Keratinocyte (primary cell): ENCODE data around the gene HOXB13. TPM values are rescaled to one million over a fixed set of nuclear protein-coding genes. Genes with fewer than 3 reads are reported as not detected.
A peak's percentile ranks its signal among the peaks of the same experiment; 100 is the strongest.

Experiments used
- DNase-seq: peaks from one replicate; pipeline ENCODE4 v3.0.0-alpha.2; 2011; ENCODE audit warnings: low read depth, missing footprints, low spot score
- FAIRE-seq: peaks from 2 replicates; lab custom pipeline; 2011; peaks lifted over from hg19 to GRCh38; lab: Jason Lieb, UNC
- H2AFZ ChIP-seq: 2 replicates; pipeline ENCODE4 v1.6.0; 2012; ENCODE audit warnings: low read length, control low read depth, inconsistent platforms; ENCODE audit not compliant: control insufficient read depth
- H3K27ac ChIP-seq: 2 replicates; pipeline ENCODE4 v1.5.1; 2011; ENCODE audit warnings: low read length; ENCODE audit not compliant: control insufficient read depth, insufficient read depth
- H3K27me3 ChIP-seq: 3 replicates; pipeline ENCODE4 v1.6.0; 2011; ENCODE audit warnings: low read length; ENCODE audit not compliant: control insufficient read depth, insufficient read depth; ENCODE audit errors: extremely low read depth
- H3K36me3 ChIP-seq, 2 experiments: 2 replicates in 1 of 2; 3 replicates in 1 of 2; pipeline ENCODE4 v1.5.1; 2011; ENCODE audit warnings: low read length in 2 of 2, mild to moderate bottlenecking in 1 of 2; ENCODE audit not compliant: control insufficient read depth in 2 of 2, insufficient read depth in 2 of 2; ENCODE audit errors: extremely low read depth in 1 of 2
- H3K4me1 ChIP-seq: 3 replicates; pipeline ENCODE4 v1.5.1; 2011; ENCODE audit warnings: low read length; ENCODE audit not compliant: control insufficient read depth, insufficient read depth; ENCODE audit errors: extremely low read depth
- H3K4me2 ChIP-seq: 3 replicates; pipeline ENCODE4 v1.6.0; 2011; ENCODE audit warnings: low read depth, low read length; ENCODE audit not compliant: control insufficient read depth, insufficient read depth; ENCODE audit errors: extremely low read depth
- H3K4me3 ChIP-seq, 3 experiments: fragments of 200-600 bp in 1 of 3; sonication (generic) in 1 of 3; 2 replicates in 2 of 3; 3 replicates in 1 of 3; pipeline ENCODE4 v1.5.1; 2011 to 2016; ENCODE audit warnings: low read length in 3 of 3, mild to moderate bottlenecking in 3 of 3, control low read depth in 2 of 3, inconsistent platforms in 1 of 3, low read depth in 1 of 3, mixed read lengths in 1 of 3, mixed run types in 1 of 3, moderate library complexity in 1 of 3; ENCODE audit not compliant: control insufficient read depth in 2 of 3, insufficient read depth in 2 of 3; ENCODE audit errors: extremely low read depth in 1 of 3
- H3K79me2 ChIP-seq: 2 replicates; pipeline ENCODE4 v1.6.0; 2012; ENCODE audit warnings: low read length; ENCODE audit not compliant: control insufficient read depth, insufficient read depth
- H3K9ac ChIP-seq: 3 replicates; pipeline ENCODE4 v1.6.0; 2011; ENCODE audit warnings: low read length; ENCODE audit not compliant: control insufficient read depth, insufficient read depth; ENCODE audit errors: extremely low read depth
- H3K9me1 ChIP-seq: 3 replicates; pipeline ENCODE4 v1.6.0; 2011; ENCODE audit warnings: low read length; ENCODE audit not compliant: control insufficient read depth, insufficient read depth; ENCODE audit errors: extremely low read depth
- H3K9me3 ChIP-seq: 2 replicates; pipeline ENCODE4 v1.5.1; 2012; ENCODE audit warnings: low read depth, low read length; ENCODE audit not compliant: control insufficient read depth
- H4K20me1 ChIP-seq: 3 replicates; pipeline ENCODE4 v1.6.0; 2011; ENCODE audit warnings: low read length; ENCODE audit not compliant: control insufficient read depth, insufficient read depth; ENCODE audit errors: extremely low read depth
- EZH2 ChIP-seq: IDR thresholded peaks from one replicate; pipeline ENCODE4 v1.6.1; 2012; ENCODE audit warnings: inconsistent platforms, mild to moderate bottlenecking, low read length, moderate library complexity
- dilution Hi-C: fragments of 300-500 bp; cut with MboI; formaldehyde crosslinking; loops from one replicate; pipeline ENCODE4 v1.7.0; 2020; ENCODE audit warnings: low sequenced_read_pairs; ENCODE audit not compliant: extremely low pct_ligation_motif_present
- polyA plus RNA-seq, 5 experiments: library from polyadenylated mRNA; depleted of rRNA in 3 of 5; stranded (reverse) in 3 of 5; stranded (forward) in 1 of 5; unstranded in 1 of 5; fragments of >200 nt; gene quantifications; 1 replicate in 1 of 5; 2 replicates in 3 of 5; 3 replicates in 1 of 5; pipeline versions ENCODE4 v1.2.1 to v1.2.3, GENCODE V29; 2011 to 2012; ENCODE audit warnings: missing spikeins in 2 of 5, low read depth in 1 of 5, low replicate concordance in 1 of 5
- TF ChIP-seq, protein P1 (sequence below), 3 experiments: IDR thresholded peaks in 1 of 3; conservative IDR thresholded peaks in 1 of 3; optimal IDR thresholded peaks in 1 of 3; 2 replicates in 2 of 3; 3 replicates in 1 of 3; pipeline versions ENCODE3 to v1.5.1; 2011; ENCODE audit warnings: low read length in 3 of 3, mild to moderate bottlenecking in 3 of 3, moderate library complexity in 2 of 3, control low read depth in 1 of 3, inconsistent platforms in 1 of 3; ENCODE audit not compliant: insufficient read depth in 2 of 3; ENCODE audit errors: extremely low read depth in 1 of 3

Gene HOXB13
- polyA plus RNA-seq, 1 donor (not counting 4 experiments of a cell fraction or from before 2014, with no cell fraction given), result not detected

- H3K9me3 ChIP-seq, result no peaks in the 10 kb centered on the region
- H3K27ac ChIP-seq, result no peak overlapping the region
- H4K20me1 ChIP-seq, result no peaks in the 10 kb centered on the region
- H3K79me2 ChIP-seq, result no peaks in the 10 kb centered on the region
- H3K9ac ChIP-seq, result no peak overlapping the region
- FAIRE-seq (no peak), DNase-seq (no peak)
- dilution Hi-C loops, result no loop called here
- H3K4me2 ChIP-seq, result no peak overlapping the region
- peak; percentile 86 for TF ChIP-seq EZH2
- TF ChIP-seq, protein P1, sequence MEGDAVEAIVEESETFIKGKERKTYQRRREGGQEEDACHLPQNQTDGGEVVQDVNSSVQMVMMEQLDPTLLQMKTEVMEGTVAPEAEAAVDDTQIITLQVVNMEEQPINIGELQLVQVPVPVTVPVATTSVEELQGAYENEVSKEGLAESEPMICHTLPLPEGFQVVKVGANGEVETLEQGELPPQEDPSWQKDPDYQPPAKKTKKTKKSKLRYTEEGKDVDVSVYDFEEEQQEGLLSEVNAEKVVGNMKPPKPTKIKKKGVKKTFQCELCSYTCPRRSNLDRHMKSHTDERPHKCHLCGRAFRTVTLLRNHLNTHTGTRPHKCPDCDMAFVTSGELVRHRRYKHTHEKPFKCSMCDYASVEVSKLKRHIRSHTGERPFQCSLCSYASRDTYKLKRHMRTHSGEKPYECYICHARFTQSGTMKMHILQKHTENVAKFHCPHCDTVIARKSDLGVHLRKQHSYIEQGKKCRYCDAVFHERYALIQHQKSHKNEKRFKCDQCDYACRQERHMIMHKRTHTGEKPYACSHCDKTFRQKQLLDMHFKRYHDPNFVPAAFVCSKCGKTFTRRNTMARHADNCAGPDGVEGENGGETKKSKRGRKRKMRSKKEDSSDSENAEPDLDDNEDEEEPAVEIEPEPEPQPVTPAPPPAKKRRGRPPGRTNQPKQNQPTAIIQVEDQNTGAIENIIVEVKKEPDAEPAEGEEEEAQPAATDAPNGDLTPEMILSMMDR (optimal IDR thresholded peaks at IDR 0.05 in 1 of 3, IDR thresholded peaks at IDR 0.05 in 1 of 3, conservative IDR thresholded peaks at IDR 0.05 in 1 of 3; ENCODE audit: extremely low read depth in 1 of 3, insufficient read depth in 2 of 3, low read length in 3 of 3), result no peak
- H3K4me1 ChIP-seq, result no peaks in the 10 kb centered on the region
- peaks cover 99% of the 10 kb centered on the region for H3K27me3 ChIP-seq
- no peak overlapping the region for H3K4me3 ChIP-seq
- no peaks in the 10 kb centered on the region for H3K9me1 ChIP-seq
- no peaks in the 10 kb centered on the region for H3K36me3 ChIP-seq
- no peak overlapping the region for H2AFZ ChIP-seq
Measured at GRCh38 chr17:48729335-48730239, 1.0 kb upstream of the HOXB13 start.

- H3K36me3 ChIP-seq, result no peaks in the 10 kb centered on the region
- FAIRE-seq (no peak), DNase-seq (no peak)
- H4K20me1 ChIP-seq, result no peaks in the 10 kb centered on the region
- no peak overlapping the region for H3K4me3 ChIP-seq
- no peak overlapping the region for H3K9ac ChIP-seq
- no peaks in the 10 kb centered on the region for H3K9me3 ChIP-seq
- TF ChIP-seq, protein P1 (optimal IDR thresholded peaks at IDR 0.05 in 1 of 3, IDR thresholded peaks at IDR 0.05 in 1 of 3, conservative IDR thresholded peaks at IDR 0.05 in 1 of 3; ENCODE audit: extremely low read depth in 1 of 3, insufficient read depth in 2 of 3, low read length in 3 of 3), result no peak
- TF ChIP-seq EZH2, result no peak
- H3K27ac ChIP-seq, result no peak overlapping the region
- H2AFZ ChIP-seq, result no peak overlapping the region
- peaks cover 4% of the 10 kb centered on the region for H3K4me1 ChIP-seq
- H3K4me2 ChIP-seq, result no peak overlapping the region
- H3K27me3 ChIP-seq, result peaks cover 99% of the 10 kb centered on the region
- dilution Hi-C loops, result no loop called here
- H3K79me2 ChIP-seq, result no peaks in the 10 kb centered on the region
- no peaks in the 10 kb centered on the region for H3K9me1 ChIP-seq
Measured at GRCh38 chr17:48727415-48728175, 955 bp downstream of the HOXB13 start.
